Caki2 (cell line): ENCODE results near the gene BBS5. TPM values are rescaled to one million over a fixed set of nuclear protein-coding genes. Genes with fewer than 3 reads are reported as not detected.
"Not testable (repeated sequence)": the region's sequence is repeated elsewhere in the genome, so short reads cannot be mapped to it uniquely, and the experiment has no call there.

Source experiments
- DNase-seq: peaks from one replicate; pipeline ENCODE4 v3.0.0-alpha.2; 2015; ENCODE audit warnings: low read depth
- in situ Hi-C: cut with HindIII; loops from 2 replicates; pipeline ENCODE4 v1.10.0; 2016; ENCODE audit warnings: low sequenced_read_pairs, low pct_unique_long_range_greater_than_20kb, mixed read lengths
- total RNA-seq: library from RNA; depleted of rRNA; stranded (reverse); fragments of >200 nt; shearing (Covaris generic); gene quantifications from 2 replicates; pipeline ENCODE4 v1.2.3, GENCODE V29; 2014; ENCODE audit warnings: low replicate concordance

BBS5 gene
- total RNA-seq, 1 experiment from 2014 or later: 2.0 TPM

GRCh38 chr2:169478745-169479256 lies 493 bp upstream of the BBS5 start:
- DNase-seq: no peak
- in situ Hi-C loops: no loop called here

DNA sequence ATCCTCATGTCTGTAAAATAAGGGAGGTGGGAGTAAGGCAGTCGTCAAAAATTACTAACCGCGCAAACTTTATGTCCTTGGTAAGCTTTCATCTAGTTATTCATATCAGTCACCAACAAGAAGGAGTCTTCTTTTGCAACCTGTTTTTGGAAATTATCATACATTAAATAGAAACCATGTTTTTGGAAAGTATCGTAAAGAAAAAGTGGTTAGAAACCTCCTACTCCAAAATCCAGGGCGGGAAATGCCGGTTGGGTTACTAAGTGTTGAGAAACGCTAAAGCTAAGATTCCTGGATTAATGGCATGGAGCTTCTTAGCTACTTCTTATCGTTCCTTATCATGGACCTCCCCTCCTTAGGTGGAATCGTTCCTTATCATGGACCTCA lies 778 bp downstream of the BBS5 start:
- in situ Hi-C loops: no loop called here
- peak; percentile 8 for DNase-seq

DNA sequence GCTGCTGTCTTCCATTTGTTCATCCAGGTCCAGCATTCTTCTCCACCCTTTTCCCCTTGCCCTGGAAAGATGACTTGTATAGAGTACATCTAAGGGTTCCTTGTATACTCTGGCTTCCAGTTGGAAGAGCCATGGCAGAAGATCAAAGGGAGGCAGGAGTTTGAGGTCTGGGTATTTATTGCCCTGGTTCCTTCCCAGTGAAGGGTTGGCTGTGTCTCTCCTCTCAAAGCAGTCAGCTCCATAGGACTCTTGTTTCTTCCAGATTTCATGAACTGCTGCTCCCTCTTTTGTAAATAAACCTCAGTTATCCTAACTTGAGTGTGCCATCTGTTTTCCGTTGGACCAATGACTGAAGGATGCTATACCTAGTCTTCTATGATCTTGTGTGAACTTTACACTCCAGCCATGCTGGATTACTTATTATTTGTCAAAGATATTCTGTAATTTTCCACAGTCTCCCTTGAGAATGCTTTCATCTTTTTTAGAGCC lies 6.4 kb downstream of the BBS5 start:
- in situ Hi-C loops: no loop called here
- no peak for DNase-seq

DNA sequence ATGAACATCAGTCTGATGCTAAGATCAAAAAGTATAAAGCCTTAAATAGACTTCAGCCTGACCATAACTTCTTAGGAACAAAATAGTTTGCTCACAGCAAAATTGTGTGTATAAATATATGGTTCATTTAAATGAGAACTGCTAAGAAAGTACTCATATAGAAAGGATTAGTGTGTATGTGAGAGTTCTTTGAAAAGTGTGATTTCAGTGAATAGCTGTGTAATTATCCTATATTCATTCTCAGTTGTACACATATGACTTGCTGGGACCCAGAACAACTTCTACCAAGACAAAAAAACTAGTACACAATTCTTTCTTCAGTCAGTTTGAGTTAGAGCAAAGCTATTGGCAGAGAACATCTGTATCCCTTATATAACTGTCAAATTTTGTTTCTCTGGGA lies 7.2 kb downstream of the BBS5 start:
- DNase-seq: no peak
- in situ Hi-C loops: no loop called here

DNA sequence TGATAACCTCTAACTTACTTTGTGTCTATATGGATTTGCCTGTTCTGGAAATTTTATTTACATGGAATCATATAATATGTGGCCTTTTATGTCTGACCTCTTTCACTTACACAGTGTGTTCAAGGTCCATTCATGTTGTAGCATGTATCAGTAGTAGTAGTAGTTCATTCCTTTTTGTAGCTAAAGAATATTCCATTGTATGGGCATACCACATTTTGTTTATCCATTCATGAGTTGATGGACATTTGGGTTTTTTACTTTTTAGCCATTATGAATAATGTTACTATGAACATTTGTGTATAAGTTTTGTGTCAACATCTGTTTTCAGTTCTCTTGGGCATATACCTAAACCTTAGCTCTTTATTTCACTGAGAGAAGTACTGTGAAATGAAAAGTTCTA lies 11.5 kb downstream of the BBS5 start:
- in situ Hi-C loops: no loop called here
- DNase-seq: no peak

GRCh38 chr2:169491378-169491777 lies 12.1 kb downstream of the BBS5 start:
- no peak for DNase-seq
- in situ Hi-C loops: no loop called here

DNA sequence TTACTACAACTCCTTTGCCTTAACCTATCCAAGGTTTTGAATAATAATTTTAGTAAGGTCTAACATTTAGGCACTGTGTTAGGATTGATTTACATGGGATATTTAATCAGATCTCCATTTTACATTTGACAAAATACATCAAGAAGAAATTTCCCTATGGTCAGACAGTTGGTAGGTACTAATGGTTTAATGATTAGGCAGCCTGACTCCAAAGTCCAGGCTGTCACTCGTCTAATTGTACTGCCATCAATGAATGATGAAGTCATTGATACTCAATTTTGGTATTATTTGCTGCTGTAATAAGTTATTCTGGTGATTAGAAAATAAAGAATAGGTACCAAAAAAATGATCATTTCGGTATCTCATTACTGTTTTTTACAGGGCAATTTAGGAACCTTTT lies 14.1 kb downstream of the BBS5 start:
- DNase-seq: no peak
- in situ Hi-C loops: no loop called here

DNA sequence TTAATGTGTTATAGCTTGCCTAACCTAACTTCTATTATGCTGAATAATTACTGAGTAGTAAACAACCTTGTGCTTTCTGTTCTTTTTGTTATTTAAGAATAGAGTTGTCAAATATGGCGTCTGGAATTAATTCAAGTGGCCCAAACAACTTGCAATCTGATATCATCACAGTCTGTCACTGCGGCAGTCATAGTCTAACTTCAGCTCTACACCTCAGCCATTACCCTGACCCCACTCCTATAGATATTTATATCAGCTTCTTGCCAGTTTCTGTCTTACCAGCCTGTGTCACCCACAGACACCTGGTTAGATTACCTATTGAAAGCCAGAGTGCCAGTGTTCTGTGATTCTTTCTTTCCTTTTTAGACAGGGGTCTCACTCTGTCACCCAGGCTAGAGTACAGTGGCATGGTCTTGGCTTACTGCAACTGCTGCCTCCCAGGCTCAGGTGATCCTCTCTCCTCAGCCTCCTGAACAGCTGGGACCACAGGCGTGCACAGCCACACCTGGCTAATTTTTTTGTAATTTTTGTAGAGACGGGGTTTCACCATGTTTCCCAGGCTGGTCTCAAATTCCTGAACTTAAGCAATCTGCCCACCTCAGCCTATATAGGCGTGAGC lies 16.1 kb downstream of the BBS5 start:
- in situ Hi-C loops: no loop called here
- no peak for DNase-seq

GRCh38 chr2:169504651-169505050 lies 25.4 kb downstream of the BBS5 start:
- no peak for DNase-seq
- in situ Hi-C loops: no loop called here

DNA sequence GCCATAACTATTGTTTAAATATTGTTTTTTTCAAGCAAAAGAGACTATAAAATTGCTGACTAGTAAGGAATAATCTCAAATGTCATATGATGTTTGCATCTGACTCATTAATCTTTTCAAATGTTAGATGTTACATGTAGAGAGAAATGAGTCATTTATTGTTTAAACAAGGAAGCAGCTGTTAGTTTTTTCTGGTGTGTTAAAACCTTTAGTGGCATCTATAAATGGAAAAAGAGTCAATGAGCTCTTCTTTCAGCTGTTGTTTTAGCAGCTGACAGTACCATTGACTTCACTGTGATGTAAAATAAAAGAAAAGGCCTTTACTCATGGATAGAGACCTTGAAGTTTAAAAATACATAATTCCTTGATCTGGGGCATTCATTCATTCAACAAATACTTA lies 28.4 kb downstream of the BBS5 start:
- DNase-seq: peak; percentile 23
- in situ Hi-C loops: no loop called here

- in situ Hi-C loops: no loop called here
- DNase-seq: no peak
Measured at GRCh38 chr2:169509298-169509885, 30.1 kb downstream of the BBS5 start, which contains the start of gene KLHL41. Gene KLHL41, plus strand, starts transcription at chr2:169509702. Its CDS starts 77 bp downstream, at chr2:169509779.

DNA sequence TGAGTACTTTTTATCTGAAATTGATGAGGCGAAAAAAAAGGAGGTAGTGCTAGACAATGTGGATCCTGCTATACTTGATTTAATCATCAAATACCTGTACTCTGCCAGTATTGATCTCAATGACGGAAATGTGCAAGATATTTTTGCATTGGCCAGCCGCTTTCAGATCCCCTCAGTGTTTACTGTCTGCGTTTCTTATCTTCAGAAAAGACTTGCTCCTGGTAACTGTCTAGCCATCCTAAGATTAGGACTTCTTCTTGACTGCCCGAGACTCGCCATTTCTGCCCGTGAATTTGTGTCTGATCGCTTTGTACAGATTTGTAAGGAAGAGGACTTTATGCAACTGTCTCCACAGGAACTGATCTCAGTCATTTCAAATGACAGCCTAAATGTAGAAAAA lies 30.7 kb downstream of the BBS5 start:
- in situ Hi-C loops: no loop called here
- no peak for DNase-seq

GRCh38 chr2:169510496-169510895 lies 31.2 kb downstream of the BBS5 start:
- in situ Hi-C loops: no loop called here
- no peak for DNase-seq

DNA sequence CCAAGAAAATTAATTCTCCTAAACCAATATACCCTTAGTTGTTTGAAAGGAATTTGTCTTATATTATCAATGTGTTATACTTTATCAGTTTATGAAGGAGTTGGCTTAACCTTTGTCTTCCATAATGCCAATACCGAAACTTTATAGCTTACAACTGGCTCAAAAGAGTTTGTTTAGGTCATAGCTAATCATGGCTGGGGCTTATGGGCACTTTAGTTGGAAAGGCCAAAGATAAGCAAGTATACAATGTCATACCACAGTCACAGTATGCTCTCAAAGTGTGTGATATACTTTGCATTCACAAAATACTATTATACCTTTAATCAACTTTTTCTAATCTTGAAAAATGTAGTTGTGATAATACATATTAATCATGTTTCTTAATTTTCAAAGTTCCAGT lies 32.5 kb downstream of the BBS5 start:
- in situ Hi-C loops: no loop called here
- DNase-seq: no peak

DNA sequence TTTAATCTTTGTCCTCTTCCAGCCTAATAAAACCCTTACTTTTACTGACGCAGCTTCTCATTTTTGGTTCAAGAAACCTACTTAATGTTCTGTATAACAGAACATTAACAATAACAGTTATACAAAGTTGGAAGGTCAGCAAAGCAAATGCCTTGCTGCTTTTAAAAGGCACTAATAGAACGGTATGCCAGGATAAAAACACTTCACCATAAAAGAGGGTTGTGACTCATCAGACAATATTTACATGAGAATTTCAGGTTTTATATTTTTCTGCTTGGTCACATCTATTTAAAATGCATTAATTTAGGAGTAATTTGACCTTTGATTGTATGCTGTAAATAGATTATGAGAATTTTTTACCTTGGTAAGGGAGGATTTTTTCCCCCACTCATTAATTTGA lies 33.2 kb downstream of the BBS5 start:
- in situ Hi-C loops: no loop called here

DNA sequence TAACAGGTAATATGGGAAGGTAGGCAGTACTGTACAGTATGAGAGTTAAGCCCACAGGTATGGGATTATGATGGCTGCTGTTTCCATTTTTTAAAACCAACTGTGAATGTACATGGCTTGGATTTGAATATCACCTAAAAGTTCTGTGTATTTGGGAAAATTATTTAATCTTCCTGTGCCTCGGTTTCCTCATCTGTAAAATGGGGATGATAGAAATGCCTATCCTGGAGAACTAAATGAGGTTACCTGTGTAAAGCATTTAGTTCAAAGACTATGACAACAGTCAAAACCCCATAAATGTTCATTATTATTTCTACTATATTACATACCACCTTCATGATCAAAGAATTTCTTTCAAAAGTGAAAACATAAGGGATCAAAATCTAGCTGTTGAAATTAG lies 33.8 kb downstream of the BBS5 start:
- in situ Hi-C loops: no loop called here
- DNase-seq: no peak

More for the DNA sequence above, 33.2 kb downstream of the BBS5 start:
- DNase-seq: no peak

- in situ Hi-C loops: no loop called here
- no peak for DNase-seq
Measured at GRCh38 chr2:169513926-169514325, 34.6 kb downstream of the BBS5 start.

DNA sequence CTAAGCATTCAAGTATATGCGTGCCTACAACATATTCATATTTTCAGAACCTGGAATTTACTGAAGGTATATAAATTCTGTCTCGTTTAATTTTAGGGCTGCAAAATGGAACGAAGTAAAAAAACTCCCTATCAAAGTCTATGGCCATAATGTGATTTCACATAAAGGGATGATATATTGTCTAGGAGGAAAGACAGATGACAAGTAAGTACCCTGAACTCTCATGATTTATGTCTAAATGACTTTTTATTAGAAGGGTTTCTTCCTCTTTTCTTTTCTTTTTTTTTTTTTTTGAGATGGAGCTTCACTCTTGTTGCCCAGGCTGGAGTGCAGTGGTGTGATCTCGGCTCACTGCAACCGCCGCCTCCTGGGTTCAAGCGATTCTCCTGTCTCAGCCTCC lies 35.5 kb downstream of the BBS5 start:
- in situ Hi-C loops, DNase-seq: not testable (repeated sequence)

DNA sequence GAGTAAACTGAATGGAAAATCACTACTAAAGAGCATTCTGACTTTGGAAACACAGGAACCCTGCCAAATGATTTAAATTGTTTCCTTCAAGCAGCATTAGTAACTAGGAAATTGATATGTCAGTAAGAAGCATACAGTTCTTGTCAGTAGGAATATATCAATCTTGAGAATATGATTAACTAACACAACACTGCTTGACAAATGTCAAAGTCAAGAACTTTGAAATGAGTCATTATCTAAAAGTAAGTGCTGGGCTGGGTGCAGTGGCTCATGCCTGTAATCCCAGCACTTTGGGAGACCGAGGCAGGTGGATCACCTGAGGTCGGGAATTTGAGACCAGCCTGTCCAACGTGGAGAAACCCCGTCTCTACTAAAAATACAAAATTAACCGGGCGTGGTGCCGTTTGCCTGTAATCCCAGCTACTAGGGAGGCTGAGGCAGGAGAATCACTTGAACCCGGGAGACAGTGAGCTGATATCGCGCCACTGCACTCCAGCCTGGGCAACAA lies 37.2 kb downstream of the BBS5 start:
- DNase-seq, in situ Hi-C loops: not testable (repeated sequence)

- in situ Hi-C loops: no loop called here
- DNase-seq: no peak
Measured at GRCh38 chr2:169520896-169521295, 41.6 kb downstream of the BBS5 start.
